Colonic mucosa (tissue), 4 donors: ENCODE data around the gene PCSK5. TPM values are rescaled to one million over a fixed set of nuclear protein-coding genes. Genes with fewer than 3 reads are reported as not detected.

ENCODE experiments used
- DNase-seq: peaks from one replicate; pipeline ENCODE4 v3.0.0-alpha.2; 2020
- H3K27ac ChIP-seq: fragments of 200-600 bp; one replicate; pipeline ENCODE4 v1.8.0; 2021
- H3K27me3 ChIP-seq: fragments of 200-600 bp; one replicate; pipeline ENCODE4 v1.8.0; 2021
- H3K36me3 ChIP-seq: fragments of 200-600 bp; one replicate; pipeline ENCODE4 v1.8.0; 2021
- H3K4me1 ChIP-seq: fragments of 200-600 bp; one replicate; pipeline ENCODE4 v1.8.0; 2021; ENCODE audit warnings: mild to moderate bottlenecking
- H3K4me3 ChIP-seq: fragments of 200-600 bp; one replicate; pipeline ENCODE4 v1.8.0; 2021
- H3K9ac ChIP-seq, 2 donors: one replicate each; pipeline ENCODE4 v1.7.0; 2013; ENCODE audit warnings: control low read depth in 2 of 2, low read depth in 2 of 2, low read length in 2 of 2
- H3K9me3 ChIP-seq: fragments of 200-600 bp; one replicate; pipeline ENCODE4 v1.8.0; 2021
- intact Hi-C: fragments of 100-400 bp; cut with DNase I; formaldehyde crosslinking; loops from one replicate; pipeline ENCODE4 v1.14.1; 2022
- total RNA-seq, 2 donors: library from RNA; stranded (reverse); fragmentation: NEBNext Ultra II Directional in 1 of 2; extraction: Animal tissue kit (Norgen Biotek cat#: 25700) in 1 of 2; gene quantifications; one replicate each; pipeline ENCODE4 v1.2.1, GENCODE V29; 2021
- TF ChIP-seq, protein P1 (sequence below): fragments of 200-600 bp; IDR thresholded peaks from one replicate; pipeline ENCODE4 v1.8.0; 2022; ENCODE audit warnings: antibody characterized with exemption, mild to moderate bottlenecking
- donor health status: healthy.
- donor health status: DM: no; HTN: no; CAD: no.
- donor health status: DM: no; HTN: no; CAD: no.

Gene PCSK5
- total RNA-seq, 2 donors from 2014 or later: 36.7 to 55.3 TPM

DNA sequence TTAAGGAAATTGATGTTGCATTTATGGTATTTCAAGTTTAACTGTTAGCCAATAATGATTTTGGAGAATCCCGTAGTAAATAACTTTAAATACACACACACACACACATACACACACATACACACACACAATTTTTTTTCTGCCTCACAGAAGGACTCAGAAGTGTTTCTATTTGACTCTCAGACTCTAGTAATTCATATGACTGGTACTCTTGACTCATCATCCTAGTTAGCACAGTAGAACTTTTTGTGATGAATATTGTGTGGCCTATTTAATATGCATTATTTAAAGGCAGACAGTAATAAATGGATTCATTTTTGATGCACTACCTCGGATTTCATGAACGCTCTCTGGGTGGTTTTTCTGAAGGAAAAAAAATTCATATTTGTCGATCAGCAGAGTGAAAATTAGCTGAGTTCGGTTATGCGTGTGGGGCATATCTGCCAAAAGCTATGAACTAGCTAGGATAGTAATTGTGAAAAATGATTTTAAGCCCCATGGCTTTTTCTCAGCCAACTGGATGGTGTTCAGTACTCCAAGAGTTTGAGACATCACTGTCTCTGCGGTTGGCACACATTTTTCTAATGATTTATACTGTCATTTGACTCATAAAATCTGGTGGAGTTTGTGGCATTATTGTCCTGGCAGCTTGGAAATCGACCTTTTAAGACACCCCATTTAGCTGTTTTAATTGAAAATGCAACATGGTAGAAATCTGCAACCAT, 102.2 kb downstream of the PCSK5 start:
- Histone ChIP-seq H3K9ac (no peak overlapping the region), H3K4me3 (no peak overlapping the region), H3K9me3 (no peaks in the 10 kb centered on the region), H3K36me3 (no peaks in the 10 kb centered on the region), H3K27me3 (no peaks in the 10 kb centered on the region), H3K27ac (no peak overlapping the region), H3K4me1 (peaks cover 3% of the 10 kb centered on the region)
- DNase-seq: no peak
- TF ChIP-seq, protein P1, sequence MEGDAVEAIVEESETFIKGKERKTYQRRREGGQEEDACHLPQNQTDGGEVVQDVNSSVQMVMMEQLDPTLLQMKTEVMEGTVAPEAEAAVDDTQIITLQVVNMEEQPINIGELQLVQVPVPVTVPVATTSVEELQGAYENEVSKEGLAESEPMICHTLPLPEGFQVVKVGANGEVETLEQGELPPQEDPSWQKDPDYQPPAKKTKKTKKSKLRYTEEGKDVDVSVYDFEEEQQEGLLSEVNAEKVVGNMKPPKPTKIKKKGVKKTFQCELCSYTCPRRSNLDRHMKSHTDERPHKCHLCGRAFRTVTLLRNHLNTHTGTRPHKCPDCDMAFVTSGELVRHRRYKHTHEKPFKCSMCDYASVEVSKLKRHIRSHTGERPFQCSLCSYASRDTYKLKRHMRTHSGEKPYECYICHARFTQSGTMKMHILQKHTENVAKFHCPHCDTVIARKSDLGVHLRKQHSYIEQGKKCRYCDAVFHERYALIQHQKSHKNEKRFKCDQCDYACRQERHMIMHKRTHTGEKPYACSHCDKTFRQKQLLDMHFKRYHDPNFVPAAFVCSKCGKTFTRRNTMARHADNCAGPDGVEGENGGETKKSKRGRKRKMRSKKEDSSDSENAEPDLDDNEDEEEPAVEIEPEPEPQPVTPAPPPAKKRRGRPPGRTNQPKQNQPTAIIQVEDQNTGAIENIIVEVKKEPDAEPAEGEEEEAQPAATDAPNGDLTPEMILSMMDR: no peak
- intact Hi-C loops: no loop called here

GRCh38 chr9:75993434-75993833, 103.0 kb downstream of the PCSK5 start:
- intact Hi-C loops: no loop called here
- H3K4me3 ChIP-seq: no peak overlapping the region
- H3K9ac ChIP-seq: no peak overlapping the region
- H3K27me3 ChIP-seq: no peaks in the 10 kb centered on the region
- H3K27ac ChIP-seq: no peak overlapping the region
- no peaks in the 10 kb centered on the region for H3K9me3 ChIP-seq
- H3K36me3 ChIP-seq: no peaks in the 10 kb centered on the region
- no peak for DNase-seq
- H3K4me1 ChIP-seq: peaks cover 3% of the 10 kb centered on the region
- TF ChIP-seq, protein P1: no peak

DNA sequence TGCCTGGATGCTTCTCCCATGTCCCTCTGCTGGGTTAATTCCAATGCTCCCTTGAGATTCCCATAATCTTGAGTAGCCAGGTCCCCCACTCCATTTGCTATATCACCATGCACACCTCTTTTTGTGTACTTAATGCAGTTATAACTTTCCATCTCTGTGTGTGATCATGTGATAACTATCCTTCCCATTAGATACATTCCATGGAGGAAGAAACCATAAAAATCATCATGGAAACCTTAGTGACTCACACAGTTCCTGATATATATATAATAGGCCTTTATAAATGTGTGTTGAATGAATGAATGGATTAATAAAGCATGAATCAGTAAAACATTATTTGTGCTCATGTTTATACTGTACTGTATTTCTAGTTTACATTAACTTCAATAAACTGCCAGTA, 104.6 kb downstream of the PCSK5 start:
- Histone ChIP-seq H3K9me3 (no peaks in the 10 kb centered on the region), H3K27me3 (no peaks in the 10 kb centered on the region), H3K4me3 (no peak overlapping the region), H3K9ac (no peak overlapping the region), H3K27ac (no peak overlapping the region), H3K4me1 (peaks cover 3% of the 10 kb centered on the region), H3K36me3 (no peaks in the 10 kb centered on the region)
- DNase-seq: no peak
- intact Hi-C loops: no loop called here
- TF ChIP-seq, protein P1: no peak

DNA sequence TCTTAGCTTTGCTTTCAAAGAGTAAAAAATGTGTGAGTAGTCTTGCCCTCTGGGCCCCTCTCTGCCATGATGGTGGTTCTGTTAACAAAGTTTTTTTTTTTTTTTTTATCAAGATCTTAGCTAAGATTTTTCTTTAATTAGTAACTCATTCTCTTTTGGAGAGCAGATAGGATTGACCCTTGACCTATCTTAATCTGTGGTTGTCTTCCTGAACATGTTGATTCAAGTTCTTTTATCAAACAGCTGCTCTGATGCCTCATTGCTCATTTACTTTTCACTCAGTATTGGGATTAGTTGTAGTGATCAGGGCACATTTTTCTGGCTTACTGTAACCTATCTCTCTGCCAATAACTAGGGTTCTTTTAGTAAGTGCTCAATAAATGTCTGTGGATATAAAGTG, 106.3 kb downstream of the PCSK5 start:
- Histone ChIP-seq H3K9ac (no peak overlapping the region), H3K9me3 (no peaks in the 10 kb centered on the region), H3K27me3 (no peaks in the 10 kb centered on the region), H3K36me3 (no peaks in the 10 kb centered on the region), H3K27ac (no peak overlapping the region), H3K4me3 (no peak overlapping the region), H3K4me1 (peaks cover 3% of the 10 kb centered on the region)
- intact Hi-C loops: no loop called here
- no peak for DNase-seq
- TF ChIP-seq, protein P1: no peak

GRCh38 chr9:75997206-75997605, 106.7 kb downstream of the PCSK5 start:
- intact Hi-C loops: no loop called here
- TF ChIP-seq, protein P1: no peak
- no peaks in the 10 kb centered on the region for H3K9me3 ChIP-seq
- no peaks in the 10 kb centered on the region for H3K27me3 ChIP-seq
- no peaks in the 10 kb centered on the region for H3K36me3 ChIP-seq
- H3K4me1 ChIP-seq: peaks cover 3% of the 10 kb centered on the region
- H3K4me3 ChIP-seq: no peak overlapping the region
- H3K27ac ChIP-seq: no peak overlapping the region
- no peak overlapping the region for H3K9ac ChIP-seq
- DNase-seq: no peak
